SU-DHL-6 (cell line): Measurements from ENCODE around the gene KCNJ15.

ENCODE experiments used
- H2AFZ ChIP-seq: fragments of 200-600 bp; sonication (generic); 2 replicates; pipeline ENCODE4 v1.6.1; 2014; ENCODE audit warnings: low read depth, mild to moderate bottlenecking, moderate library complexity, mixed read lengths, antibody characterized with exemption, low read length; ENCODE audit not compliant: severe bottlenecking
- H3F3A ChIP-seq: fragments of 200-600 bp; shearing (Covaris generic); 2 replicates; pipeline ENCODE4 v1.6.0; 2016; ENCODE audit warnings: antibody characterized with exemption, mild to moderate bottlenecking; ENCODE audit not compliant: insufficient read depth
- H3K27ac ChIP-seq: fragments of 200-600 bp; sonication (generic); 2 replicates; pipeline ENCODE4 v1.5.1; 2016; ENCODE audit warnings: low read depth, mild to moderate bottlenecking, low read length, moderate library complexity, mixed read lengths
- H3K27me3 ChIP-seq: fragments of 200-600 bp; sonication (generic), shearing (Covaris generic); 2 replicates; pipeline ENCODE4 v1.6.0; 2014; ENCODE audit warnings: mild to moderate bottlenecking, low read length
- H3K36me3 ChIP-seq: fragments of 200-600 bp; sonication (generic); 2 replicates; pipeline ENCODE4 v1.6.1; 2014; ENCODE audit warnings: mild to moderate bottlenecking, low read length, mixed read lengths
- H3K4me2 ChIP-seq: fragments of 300-600, 200-600 bp; shearing (Covaris generic), sonication (generic); 2 replicates; pipeline ENCODE4 v1.6.0; 2014; ENCODE audit warnings: low read length, low read depth, mild to moderate bottlenecking; ENCODE audit not compliant: poor library complexity, severe bottlenecking
- H3K4me3 ChIP-seq: fragments of 200-600 bp; sonication (generic); 2 replicates; pipeline ENCODE4 v1.5.1; 2014; ENCODE audit warnings: antibody characterized with exemption, low read length, mild to moderate bottlenecking, mixed read lengths; ENCODE audit not compliant: insufficient read depth, poor library complexity, severe bottlenecking
- H3K79me2 ChIP-seq: fragments of 200-600 bp; sonication (generic); 2 replicates; pipeline ENCODE4 v1.6.1; 2014; ENCODE audit warnings: mild to moderate bottlenecking, low read length, moderate library complexity; ENCODE audit not compliant: insufficient read depth
- H3K9ac ChIP-seq: fragments of 200-600 bp; sonication (generic); 2 replicates; pipeline ENCODE4 v1.7.0; 2014; ENCODE audit warnings: mild to moderate bottlenecking, low read length
- H3K9me2 ChIP-seq: fragments of 200-600 bp; sonication (generic); replicated peaks from 2 replicates; pipeline ENCODE4 v1.6.1; 2014; ENCODE audit warnings: low read length; ENCODE audit not compliant: insufficient read depth
- H3K9me3 ChIP-seq: fragments of 200-600 bp; sonication (generic); 2 replicates; pipeline ENCODE4 v1.6.1; 2014; ENCODE audit warnings: low read length, mixed read lengths; ENCODE audit not compliant: insufficient read depth
- H4K20me1 ChIP-seq: fragments of 200-600 bp; sonication (generic); 2 replicates; pipeline ENCODE4 v1.6.1; 2014; ENCODE audit warnings: low read depth, mild to moderate bottlenecking, antibody characterized with exemption, low read length, moderate library complexity, mixed read lengths
- EZH2phosphoT487 ChIP-seq: fragments of 200-600 bp; sonication (generic), shearing (Covaris generic); conservative IDR thresholded peaks from 2 replicates; pipeline ENCODE4 v1.6.1; 2018; ENCODE audit warnings: mild to moderate bottlenecking, antibody characterized with exemption, low read length, moderate library complexity, mixed read lengths
- TF ChIP-seq, protein P1 (sequence below): fragments of 200-600 bp; sonication (generic); IDR thresholded peaks from one replicate; pipeline ENCODE4 v1.5.1; 2017; ENCODE audit warnings: antibody characterized with exemption, mild to moderate bottlenecking, low read length, moderate library complexity; ENCODE audit not compliant: insufficient read depth, poor library complexity, severe bottlenecking

The KCNJ15 gene

GRCh38 chr21:38326429-38326828 is 69.6 kb downstream of the KCNJ15 start:
- no peak overlapping the region for H3K4me3 ChIP-seq
- H3F3A ChIP-seq = no peaks in the 10 kb centered on the region
- no peak overlapping the region for H2AFZ ChIP-seq
- TF ChIP-seq, protein P1, sequence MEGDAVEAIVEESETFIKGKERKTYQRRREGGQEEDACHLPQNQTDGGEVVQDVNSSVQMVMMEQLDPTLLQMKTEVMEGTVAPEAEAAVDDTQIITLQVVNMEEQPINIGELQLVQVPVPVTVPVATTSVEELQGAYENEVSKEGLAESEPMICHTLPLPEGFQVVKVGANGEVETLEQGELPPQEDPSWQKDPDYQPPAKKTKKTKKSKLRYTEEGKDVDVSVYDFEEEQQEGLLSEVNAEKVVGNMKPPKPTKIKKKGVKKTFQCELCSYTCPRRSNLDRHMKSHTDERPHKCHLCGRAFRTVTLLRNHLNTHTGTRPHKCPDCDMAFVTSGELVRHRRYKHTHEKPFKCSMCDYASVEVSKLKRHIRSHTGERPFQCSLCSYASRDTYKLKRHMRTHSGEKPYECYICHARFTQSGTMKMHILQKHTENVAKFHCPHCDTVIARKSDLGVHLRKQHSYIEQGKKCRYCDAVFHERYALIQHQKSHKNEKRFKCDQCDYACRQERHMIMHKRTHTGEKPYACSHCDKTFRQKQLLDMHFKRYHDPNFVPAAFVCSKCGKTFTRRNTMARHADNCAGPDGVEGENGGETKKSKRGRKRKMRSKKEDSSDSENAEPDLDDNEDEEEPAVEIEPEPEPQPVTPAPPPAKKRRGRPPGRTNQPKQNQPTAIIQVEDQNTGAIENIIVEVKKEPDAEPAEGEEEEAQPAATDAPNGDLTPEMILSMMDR = no peak
- no peak for TF ChIP-seq EZH2phosphoT487
- no peak overlapping the region for H3K4me2 ChIP-seq
- no peaks in the 10 kb centered on the region for H4K20me1 ChIP-seq
- no peaks in the 10 kb centered on the region for H3K79me2 ChIP-seq
- no peaks in the 10 kb centered on the region for H3K36me3 ChIP-seq
- no peak overlapping the region for H3K9ac ChIP-seq
- H3K27me3 ChIP-seq = no peaks in the 10 kb centered on the region
- H3K9me2 ChIP-seq = no peaks in the 10 kb centered on the region
- no peaks in the 10 kb centered on the region for H3K9me3 ChIP-seq
- no peak overlapping the region for H3K27ac ChIP-seq

DNA sequence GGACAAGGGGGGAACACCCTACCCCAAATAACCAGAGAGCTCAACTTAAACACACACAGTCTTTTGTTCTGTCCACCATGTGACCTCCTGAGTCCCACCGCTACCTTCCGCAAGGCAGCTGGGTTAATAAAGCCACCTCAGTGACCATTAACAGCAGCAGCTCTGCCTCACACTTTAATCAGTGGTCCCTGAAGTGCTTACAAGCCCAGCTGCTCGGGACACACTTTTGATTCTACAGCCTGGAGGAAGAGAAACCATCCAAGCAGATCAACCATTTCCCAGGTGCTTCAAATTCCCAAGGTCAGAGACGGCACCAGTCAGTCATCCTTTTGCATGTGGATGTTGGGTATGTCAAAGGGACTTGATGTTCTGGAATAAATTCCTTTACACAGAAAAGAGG is 70.1 kb downstream of the KCNJ15 start:
- Histone ChIP-seq H3F3A (no peaks in the 10 kb centered on the region), H2AFZ (no peak overlapping the region), H3K36me3 (no peaks in the 10 kb centered on the region), H3K79me2 (no peaks in the 10 kb centered on the region), H3K9me2 (no peaks in the 10 kb centered on the region), H4K20me1 (no peaks in the 10 kb centered on the region), H3K9me3 (no peaks in the 10 kb centered on the region), H3K4me3 (no peak overlapping the region), H3K4me2 (no peak overlapping the region), H3K27ac (no peak overlapping the region), H3K9ac (no peak overlapping the region), H3K27me3 (no peaks in the 10 kb centered on the region)
- TF ChIP-seq, protein P1 = no peak
- no peak for TF ChIP-seq EZH2phosphoT487

DNA sequence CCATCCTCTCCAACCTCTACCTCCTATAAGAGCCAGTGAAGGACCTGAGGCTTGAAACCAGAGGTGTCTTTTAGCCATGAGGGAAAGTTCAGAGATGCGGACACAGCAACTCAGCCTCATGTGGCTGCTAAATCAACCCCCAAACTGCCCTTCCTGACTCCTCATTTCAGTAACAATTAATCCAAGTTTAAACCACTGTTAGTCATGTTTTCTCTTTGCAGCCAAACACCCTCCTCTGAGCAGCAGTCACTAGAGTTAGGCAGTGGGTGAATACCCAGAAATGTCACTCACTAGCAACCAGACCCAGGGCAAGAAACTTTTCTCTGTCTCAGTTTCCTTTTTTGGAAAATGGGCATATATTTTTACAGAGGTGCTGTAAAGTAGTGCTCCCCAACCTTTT is 71.2 kb downstream of the KCNJ15 start:
- H3K9me2 ChIP-seq = no peaks in the 10 kb centered on the region
- no peaks in the 10 kb centered on the region for H3K27me3 ChIP-seq
- H3K9ac ChIP-seq = no peak overlapping the region
- no peak for TF ChIP-seq EZH2phosphoT487
- TF ChIP-seq, protein P1 = no peak
- no peaks in the 10 kb centered on the region for H3K9me3 ChIP-seq
- H3K27ac ChIP-seq = no peak overlapping the region
- H3K36me3 ChIP-seq = no peaks in the 10 kb centered on the region
- no peaks in the 10 kb centered on the region for H3K79me2 ChIP-seq
- H3K4me3 ChIP-seq = no peak overlapping the region
- no peaks in the 10 kb centered on the region for H4K20me1 ChIP-seq
- H2AFZ ChIP-seq = no peak overlapping the region
- no peaks in the 10 kb centered on the region for H3F3A ChIP-seq
- no peak overlapping the region for H3K4me2 ChIP-seq

- Histone ChIP-seq H3K9me3 (no peaks in the 10 kb centered on the region), H3K27me3 (no peaks in the 10 kb centered on the region), H3K27ac (no peak overlapping the region), H3K9me2 (no peaks in the 10 kb centered on the region), H3K36me3 (no peaks in the 10 kb centered on the region), H3K79me2 (no peaks in the 10 kb centered on the region), H2AFZ (no peak overlapping the region), H3K4me3 (no peak overlapping the region), H3K9ac (no peak overlapping the region), H3K4me2 (no peak overlapping the region), H3F3A (no peaks in the 10 kb centered on the region), H4K20me1 (no peaks in the 10 kb centered on the region)
- TF ChIP-seq, protein P1 = no peak
- no peak for TF ChIP-seq EZH2phosphoT487
These were observed 72.4 kb downstream of the KCNJ15 start for GRCh38 chr21:38329162-38329561.
